GM21367 (cell line): ENCODE measurements around the gene NFATC3.

ENCODE experiments used
- ATAC-seq: cut with Tn5 transposase; IDR thresholded peaks from one replicate; pipeline ENCODE4 v1.9.1; 2021; ENCODE audit not compliant: unreplicated experiment

The NFATC3 gene

DNA sequence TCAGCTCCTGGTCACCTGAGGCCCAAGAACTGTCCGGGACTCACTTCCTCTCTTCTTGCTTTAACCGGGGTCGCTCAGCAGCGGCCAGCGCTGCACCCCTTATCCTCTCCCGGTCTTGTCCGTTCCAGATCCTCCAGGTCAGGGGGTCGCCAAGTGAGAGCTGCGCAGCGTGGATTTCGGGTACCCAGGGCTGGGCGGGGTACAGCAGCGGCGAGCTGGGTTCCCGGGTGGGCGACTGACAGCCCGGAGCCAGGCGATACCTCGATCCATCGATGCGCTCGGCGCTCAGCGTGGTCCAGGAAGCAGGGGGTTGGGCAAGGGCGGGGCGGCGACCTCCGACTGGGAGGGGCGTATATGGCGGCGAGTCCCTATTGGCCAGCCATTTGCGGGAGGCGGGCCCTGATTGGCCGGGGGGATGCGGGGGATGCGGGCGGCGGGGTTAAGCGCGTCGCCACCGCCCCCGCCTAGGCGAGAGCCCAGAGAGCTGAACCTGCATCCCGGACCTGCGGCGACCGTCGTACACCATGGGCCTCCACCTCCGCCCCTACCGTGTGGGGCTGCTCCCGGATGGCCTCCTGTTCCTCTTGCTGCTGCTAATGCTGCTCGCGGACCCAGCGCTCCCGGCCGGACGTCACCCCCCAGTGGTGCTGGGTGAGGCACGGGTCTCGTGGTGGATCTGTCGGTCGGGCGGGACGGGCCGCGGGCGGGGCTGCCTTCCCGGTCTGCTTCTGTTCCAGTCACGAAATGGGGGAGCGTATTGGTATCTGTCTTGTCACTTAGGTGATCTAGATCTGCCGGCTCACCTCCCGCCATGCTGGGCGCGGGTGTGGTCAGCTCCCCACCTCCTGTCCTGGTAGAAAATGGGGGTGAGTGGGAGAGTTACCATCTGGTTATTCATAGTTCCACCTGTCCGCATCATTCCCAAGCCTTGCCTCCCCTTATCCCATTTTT lies 160.0 kb downstream of the NFATC3 start, which contains the start of gene PLA2G15:
PLA2G15 (plus strand) TSS at position 471 of the 951 bp plus-strand sequence; CDS start at position 525, 54 bp downstream.
- ATAC-seq, result peak; percentile 53

DNA sequence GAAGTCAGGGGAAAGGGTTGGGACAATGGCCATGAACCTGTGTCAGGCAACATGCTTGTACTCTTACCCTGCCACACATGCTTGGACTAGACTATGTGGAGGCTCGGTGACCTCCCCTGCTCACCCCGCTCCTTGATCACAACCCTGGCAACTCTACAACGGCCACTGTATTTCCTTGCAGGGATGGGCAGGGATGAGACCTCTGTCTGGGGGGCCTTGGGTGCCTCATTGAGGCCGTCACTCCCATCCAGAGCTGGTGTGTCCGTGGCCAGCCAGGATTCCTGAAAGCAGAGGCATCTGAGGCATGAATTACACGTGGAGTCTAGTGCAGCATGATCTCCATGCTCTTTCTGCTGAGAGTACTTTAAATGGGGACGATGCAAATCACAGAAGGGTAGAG lies 161.0 kb downstream of the NFATC3 start:
- ATAC-seq, result no peak

DNA sequence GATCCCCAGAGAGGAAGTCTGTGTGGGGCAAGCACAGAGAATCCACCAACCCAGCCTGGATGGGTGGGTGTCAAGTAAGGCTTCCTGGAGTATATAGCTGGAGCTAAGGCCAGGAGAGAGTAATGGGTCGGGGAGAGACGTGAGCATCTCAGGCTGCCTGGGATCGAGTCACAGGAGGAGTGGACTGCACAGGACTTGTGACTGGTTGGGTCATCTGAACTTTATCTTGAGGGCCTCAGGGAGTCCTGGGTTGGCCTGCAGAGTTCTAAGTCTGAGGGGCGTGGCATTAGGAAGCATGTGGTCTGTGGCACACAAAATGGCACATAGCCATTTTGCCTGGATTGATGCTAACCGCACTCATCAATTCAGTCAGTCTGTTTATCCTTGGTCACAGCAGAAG lies 161.5 kb downstream of the NFATC3 start:
- ATAC-seq, result no peak

DNA sequence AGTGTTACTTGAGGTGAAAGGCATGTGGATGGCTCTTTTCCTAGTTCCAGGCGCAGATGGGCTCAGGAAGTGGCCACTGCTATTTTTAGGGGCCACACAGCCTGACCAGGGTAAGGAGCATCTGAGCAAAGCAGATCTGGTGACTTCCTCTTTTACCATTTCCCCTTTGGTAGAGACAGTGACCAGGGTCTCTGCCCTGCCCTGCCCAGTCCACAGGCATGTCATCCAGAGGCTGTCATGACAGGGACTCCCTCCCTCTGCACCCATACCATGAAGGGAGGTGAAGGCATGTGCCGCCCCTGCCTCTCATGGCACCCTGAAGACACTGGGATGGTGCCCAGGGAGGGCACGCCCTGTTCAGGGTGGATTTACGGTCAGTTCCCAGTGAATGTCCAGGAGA lies 162.2 kb downstream of the NFATC3 start:
- ATAC-seq, result no peak

DNA sequence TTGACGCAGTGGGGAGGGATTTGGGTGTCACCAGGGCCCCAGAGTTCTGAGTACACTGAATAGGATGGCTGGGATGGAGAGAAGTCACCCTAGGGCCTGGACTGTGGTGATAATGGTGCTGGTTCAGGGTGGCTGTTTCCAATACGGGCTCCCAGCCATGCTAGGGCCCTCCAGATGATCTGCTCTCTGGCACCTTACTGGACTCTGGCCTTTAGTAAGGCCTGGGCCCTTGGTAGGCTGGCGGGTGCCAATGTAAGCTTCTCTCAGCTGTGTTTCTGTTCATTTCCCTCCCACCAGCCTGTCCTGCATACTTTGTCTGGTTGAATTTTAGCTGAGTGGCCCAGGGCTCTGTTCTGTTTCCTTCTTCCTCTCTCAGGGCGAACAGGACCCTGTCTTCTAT lies 162.8 kb downstream of the NFATC3 start:
- no peak for ATAC-seq

DNA sequence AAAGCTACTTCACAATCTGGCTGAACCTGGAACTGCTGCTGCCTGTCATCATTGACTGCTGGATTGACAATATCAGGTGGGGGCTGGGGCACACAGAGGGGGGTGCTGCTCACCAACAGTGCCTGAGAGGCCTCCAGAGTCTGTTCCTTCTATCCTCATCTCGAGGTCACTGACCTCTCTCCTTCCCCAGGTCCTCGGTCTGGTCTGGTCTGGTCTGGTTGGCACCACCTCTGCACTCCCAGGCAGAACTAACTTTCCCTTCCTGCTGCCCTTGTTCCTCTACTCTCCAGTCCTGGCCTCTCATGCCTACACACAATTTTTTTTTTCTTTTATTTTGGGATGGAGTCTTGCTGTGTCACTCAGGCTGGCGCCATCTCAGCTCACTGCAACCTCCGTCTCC lies 164.2 kb downstream of the NFATC3 start:
- no peak for ATAC-seq

DNA sequence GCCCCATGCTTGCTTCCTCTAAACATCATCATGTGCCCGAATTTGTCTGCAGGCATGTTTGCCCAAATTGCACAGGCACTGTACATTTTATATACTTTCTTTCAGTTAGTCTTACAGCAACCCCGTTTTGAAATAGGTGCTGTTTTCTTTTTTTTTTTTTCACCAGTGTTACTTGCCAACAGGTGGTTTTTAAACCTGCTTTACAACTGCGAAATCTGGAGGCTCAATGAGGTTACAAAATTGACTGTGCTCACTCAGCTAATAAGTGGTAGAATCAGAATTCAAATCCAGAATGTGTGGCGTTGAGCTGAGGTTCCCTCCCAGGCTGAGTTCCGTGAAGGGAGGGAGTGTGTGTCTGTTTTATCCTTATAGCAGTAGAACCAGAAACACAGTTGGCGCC lies 165.8 kb downstream of the NFATC3 start:
- ATAC-seq, result no peak

DNA sequence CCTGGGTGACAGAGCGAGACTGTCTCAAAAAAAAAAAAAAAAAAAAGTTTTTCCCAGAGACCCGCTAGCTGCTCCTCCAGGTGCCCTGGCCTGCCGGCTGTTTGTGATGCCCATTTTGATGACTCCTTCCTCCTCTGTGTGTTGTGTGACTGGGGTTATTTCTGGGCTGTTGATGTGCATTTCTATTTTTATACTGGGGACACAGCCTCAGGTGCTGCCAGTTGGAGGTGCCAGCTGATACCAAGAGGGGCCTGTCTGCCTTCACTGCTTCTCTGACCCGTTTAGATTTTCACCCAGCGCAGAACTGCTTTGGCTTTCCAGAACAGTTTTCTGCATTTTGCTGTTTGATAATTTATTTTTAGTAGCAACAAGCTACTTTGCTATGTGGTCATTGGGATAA lies 166.7 kb downstream of the NFATC3 start:
- ATAC-seq, result no peak

DNA sequence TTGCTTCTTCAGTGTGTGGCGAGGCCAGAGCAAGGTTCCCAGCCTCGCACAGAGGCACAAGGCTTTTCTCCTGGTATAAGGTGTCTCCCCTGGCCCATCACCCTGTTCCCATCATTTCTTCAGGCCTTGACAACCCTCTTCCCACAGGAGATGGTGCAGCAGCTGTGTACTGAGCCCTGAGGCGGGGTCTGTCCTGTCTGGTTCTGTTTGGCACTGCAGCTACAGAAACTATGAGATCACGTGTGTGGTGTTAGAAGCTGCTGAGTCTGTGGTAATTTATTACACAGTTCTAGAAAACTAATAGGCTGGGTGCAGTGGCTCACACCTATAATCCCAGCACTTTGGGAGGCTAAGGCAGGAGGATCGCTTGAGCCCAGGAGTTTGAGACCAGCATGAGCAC lies 167.2 kb downstream of the NFATC3 start:
- no peak for ATAC-seq

DNA sequence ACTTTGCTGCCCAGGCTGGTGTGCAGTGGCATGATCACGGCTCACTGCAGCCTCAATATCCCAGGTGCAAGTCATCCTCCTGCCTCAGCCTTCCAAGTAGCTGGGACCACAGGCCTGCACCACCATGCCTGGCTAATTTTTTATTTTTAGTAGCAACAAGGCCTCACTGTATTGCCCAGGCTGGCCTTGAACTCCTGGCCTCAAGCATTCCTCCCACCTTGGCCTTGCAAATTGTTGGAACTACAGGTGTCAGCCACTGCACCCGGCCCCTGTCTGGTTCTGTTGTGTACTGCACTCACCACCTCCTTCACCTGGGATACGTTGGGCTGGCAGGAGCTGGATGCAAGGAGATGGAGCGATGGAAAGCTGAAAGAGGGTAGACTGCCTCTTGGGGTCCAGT lies 168.6 kb downstream of the NFATC3 start:
- no peak for ATAC-seq

DNA sequence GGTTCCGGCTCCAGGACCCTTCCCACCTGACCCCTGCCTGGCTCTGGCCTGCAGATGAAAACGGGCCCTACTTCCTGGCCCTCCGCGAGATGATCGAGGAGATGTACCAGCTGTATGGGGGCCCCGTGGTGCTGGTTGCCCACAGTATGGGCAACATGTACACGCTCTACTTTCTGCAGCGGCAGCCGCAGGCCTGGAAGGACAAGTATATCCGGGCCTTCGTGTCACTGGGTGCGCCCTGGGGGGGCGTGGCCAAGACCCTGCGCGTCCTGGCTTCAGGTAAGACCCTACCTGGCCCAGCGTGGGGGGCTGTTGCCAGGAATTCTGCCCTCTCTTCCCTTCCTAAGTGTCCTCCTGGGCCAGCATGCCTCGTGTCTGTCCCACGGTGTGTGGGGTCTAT lies 170.5 kb downstream of the NFATC3 start:
- ATAC-seq, result no peak

DNA sequence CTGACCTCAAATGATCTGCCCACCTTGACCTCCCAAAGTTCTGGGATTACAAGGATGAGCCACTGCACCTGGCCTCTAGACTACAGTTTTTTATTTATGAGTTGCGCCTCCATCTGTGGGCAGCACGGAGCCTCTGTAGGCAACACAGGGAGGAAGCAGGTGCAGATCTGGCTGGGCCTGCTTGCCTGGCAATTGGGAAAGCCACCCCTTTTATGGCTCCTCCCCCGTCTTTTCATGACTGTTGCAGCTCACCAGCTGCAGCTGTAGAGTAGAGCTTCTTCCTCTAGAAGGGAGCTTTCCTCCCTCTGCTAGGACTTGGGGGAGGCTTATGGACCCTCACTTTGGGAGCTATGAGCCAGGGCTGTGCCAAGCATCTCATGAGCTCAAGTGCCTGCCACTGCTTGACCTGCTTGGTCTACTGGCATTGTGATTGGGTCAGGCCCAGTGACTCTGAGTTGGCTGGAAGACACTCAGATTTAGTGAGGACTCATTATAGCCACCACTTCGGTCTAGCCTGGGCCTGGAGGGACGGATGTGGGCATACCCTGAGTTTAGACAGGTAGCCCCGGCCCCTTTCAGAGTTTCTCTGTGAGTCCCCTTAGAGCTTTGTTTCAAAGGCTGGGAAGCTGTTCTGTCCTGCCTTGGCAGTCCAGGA lies 172.2 kb downstream of the NFATC3 start:
- ATAC-seq, result no peak

DNA sequence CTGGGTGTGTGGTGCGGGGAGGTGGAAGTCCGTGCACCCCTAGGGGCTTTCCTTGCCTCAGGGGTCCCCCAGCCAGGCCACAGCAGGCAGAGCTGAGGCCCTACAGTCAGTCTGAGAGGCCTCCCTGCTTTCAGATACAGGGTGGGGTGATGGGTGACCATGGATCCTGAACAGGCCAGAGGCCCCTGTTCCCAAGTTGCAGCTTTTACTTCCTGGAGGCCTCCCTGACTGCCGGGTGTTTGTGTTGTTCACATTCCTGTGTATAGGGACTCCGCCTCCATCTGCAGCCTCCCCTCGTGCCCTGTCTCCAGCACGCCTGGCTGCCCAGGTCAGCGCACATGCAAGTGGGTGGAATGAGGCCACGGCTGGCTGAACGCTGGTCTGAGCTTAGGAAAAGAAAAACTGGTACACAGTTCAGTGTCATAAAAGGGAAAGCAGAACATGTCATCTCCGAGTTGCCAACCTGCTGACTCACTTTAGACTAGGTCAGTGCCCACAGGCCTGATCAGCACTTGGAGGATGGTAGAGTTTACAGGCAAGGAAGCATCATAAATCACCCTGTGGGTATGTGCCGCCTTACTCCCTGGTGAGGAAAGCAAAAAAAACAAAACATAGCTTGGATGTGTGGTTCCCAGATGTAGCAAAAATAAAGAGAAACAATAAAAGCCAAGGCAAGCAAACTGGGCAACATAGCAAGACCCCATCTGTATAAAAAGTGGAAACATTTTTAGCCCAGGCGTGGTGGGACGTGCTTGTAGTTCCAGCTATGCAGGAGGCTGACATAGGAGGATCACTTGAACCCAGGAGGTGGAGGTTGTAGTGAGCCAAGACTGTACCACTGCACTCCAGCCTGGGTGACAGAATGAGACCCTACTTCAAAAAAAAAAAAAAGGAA lies 173.0 kb downstream of the NFATC3 start:
- no peak for ATAC-seq

DNA sequence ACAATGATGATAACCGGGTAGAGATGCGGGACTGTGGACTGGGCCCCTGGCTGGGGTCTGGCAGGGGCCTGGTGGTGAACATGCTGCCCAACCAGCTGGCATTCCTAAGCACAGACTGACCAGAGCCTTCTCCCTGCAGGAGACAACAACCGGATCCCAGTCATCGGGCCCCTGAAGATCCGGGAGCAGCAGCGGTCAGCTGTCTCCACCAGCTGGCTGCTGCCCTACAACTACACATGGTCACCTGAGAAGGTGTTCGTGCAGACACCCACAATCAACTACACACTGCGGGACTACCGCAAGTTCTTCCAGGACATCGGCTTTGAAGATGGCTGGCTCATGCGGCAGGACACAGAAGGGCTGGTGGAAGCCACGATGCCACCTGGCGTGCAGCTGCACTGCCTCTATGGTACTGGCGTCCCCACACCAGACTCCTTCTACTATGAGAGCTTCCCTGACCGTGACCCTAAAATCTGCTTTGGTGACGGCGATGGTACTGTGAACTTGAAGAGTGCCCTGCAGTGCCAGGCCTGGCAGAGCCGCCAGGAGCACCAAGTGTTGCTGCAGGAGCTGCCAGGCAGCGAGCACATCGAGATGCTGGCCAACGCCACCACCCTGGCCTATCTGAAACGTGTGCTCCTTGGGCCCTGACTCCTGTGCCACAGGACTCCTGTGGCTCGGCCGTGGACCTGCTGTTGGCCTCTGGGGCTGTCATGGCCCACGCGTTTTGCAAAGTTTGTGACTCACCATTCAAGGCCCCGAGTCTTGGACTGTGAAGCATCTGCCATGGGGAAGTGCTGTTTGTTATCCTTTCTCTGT lies 174.0 kb downstream of the NFATC3 start:
- no peak for ATAC-seq

DNA sequence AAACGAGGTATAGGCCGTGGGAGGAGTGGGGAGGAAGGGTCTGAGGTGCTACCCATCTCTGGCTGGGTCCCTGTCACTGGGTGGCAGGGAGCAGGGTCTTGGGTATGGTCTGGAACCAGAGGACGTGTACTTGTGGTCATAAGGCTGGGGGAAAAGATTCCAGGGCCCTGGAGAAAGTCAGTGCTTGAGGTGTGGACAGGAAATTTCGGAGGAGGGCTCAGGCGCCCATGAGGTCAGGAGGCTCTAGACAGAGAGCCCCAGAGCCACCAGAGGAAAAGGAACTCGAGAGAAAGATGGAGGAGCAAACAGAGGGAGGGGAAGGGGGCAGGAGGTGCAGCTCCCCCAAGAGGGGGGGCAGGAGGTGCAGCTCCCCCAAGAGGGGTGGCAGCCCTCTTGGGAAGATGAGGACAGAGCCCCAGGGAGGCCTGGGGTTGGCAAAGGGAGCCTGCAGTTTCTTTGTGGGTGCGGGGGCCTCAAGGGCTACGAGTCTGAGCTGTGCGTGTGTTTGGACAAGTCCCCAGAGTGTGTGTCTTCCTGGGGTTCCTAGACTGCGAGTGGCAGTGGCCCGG lies 178.5 kb downstream of the NFATC3 start:
- peak; percentile 8 for ATAC-seq

DNA sequence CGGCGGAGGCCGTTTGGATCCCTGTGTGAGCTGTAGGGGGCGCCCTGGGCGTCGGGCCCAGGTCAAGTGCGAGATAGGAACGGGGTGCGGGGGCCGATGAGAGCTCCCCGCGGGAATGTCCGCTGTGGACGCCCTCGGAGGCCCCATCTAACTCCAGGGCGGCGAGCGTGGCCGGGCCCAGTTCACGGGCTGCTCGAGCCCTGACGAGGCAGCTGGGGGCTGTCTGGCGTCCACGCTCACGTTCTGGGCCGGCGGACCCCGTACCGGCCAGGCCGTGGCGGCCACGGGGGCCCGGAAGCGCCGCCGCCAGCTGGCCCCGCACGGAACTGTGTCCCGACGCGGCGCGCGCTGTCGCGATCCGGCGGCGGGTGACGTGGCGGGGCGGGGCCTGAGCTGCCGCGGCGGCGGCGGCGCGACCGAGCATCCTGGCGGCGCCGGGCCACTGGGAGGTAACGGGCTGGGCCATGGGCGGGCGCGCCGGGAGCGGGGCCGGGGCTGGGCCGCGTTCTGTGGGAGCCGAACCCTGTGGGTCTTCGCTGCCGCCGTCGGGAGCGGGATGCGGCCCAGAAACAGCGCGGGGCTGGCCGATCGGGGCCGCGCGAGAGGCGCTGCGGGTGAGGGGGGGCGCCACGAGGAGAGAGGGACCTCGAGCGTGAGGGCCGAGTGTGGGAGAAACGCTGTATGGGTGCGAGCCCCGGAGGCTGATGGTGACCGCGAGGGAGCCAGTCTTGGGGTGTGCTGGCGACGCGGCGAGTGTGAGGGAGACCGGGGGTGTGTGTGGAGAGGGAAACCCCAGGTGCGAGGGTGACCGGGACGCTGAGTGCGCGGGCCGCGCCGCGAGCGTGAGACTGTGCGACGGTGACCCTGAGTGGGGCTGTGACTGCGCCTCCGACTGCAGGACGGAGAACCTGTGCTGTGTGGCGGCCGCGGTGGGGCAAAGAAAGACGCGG lies 179.2 kb downstream of the NFATC3 start, which contains the start of gene SLC7A6:
SLC7A6 (plus strand) TSS at position 399 of the 950 bp plus-strand sequence. CDS start 10,201 bp downstream, outside the sequence.
- peak; percentile 44 for ATAC-seq

DNA sequence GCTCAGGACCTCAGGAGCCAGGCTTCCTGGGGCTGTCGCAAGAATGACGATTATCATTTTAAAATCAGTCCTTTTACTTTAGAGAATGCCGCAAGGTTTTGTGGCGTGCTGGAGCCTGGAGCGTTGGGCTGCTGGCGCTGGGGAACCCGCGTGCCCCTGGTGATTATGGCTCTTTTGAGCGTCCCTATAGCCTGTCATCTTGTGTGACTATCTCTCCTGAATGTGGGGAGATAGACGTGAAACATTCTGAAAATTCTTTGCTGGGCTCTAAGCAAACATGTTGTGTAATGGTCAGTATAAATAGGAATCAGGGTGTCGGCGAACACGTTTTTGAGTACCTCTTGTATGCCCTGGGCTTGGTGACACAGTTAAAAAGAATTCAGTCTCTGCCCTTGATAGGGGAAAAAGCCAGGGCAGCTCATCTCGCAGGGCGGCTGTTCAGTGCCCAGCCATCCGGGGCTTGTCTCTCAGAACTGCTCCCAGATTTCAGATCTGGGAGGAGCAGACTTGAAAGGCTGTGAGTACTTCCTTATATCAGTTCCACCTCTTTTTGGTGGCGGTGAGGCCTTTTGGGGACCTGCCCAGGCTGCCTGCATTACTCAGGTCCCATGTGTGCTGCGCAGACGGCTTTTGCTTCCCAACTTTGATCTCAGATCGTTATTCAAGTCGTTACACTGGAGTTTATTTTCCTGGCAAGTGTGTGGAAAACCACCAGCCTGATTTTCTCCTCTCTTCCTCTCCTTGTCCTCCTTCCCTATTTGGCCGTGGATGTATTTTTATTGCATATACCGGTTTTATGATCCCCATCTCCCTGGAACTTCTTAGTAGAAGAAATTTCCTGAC lies 180.1 kb downstream of the NFATC3 start:
- ATAC-seq, result no peak
